GM12878 (cell line): ENCODE results near the gene P2RX6. TPM values are rescaled to one million over a fixed set of nuclear protein-coding genes. Genes with fewer than 3 reads are reported as not detected.

Experiments used
- CTCF ChIP-seq, 3 experiments: IDR thresholded peaks in 2 of 3; conservative IDR thresholded peaks in 1 of 3; 2 replicates each; pipeline ENCODE4 v1.5.1; 2011; ENCODE audit warnings: low read depth in 3 of 3, low read length in 3 of 3, mild to moderate bottlenecking in 3 of 3, control low read depth in 2 of 3, moderate library complexity in 2 of 3, inconsistent platforms in 1 of 3, mixed read lengths in 1 of 3; ENCODE audit not compliant: control insufficient read depth in 2 of 3, insufficient read depth in 1 of 3; ENCODE audit errors: extremely low read depth in 1 of 3
- EGR1 ChIP-seq, 2 experiments: IDR thresholded peaks; 1 replicate in 1 of 2; 2 replicates in 1 of 2; pipeline ENCODE4 v1.6.1; 2011 to 2012; ENCODE audit warnings: low read depth in 2 of 2, low read length in 2 of 2, borderline replicate concordance in 1 of 2, mild to moderate bottlenecking in 1 of 2, moderate library complexity in 1 of 2
- RBBP5 ChIP-seq: fragments of 200-600 bp; sonication (generic); conservative IDR thresholded peaks from 2 replicates; pipeline ENCODE4 v1.6.1; 2016
- RUNX3 ChIP-seq: IDR thresholded peaks from 2 replicates; pipeline ENCODE4 v1.6.1; 2012; ENCODE audit warnings: low read length, inconsistent platforms
- YBX1 ChIP-seq: fragments of 450-650 bp; IDR thresholded peaks from 2 replicates; pipeline ENCODE4 v1.6.1; 2016; ENCODE audit warnings: antibody characterized with exemption
- ZNF207 ChIP-seq: fragments of 450-650 bp; IDR thresholded peaks from 2 replicates; pipeline ENCODE4 v1.6.1; 2014; ENCODE audit warnings: antibody characterized with exemption, mild to moderate bottlenecking, borderline replicate concordance
- polyA plus RNA-seq, 11 experiments: library from polyadenylated mRNA; depleted of rRNA in 4 of 11; unstranded in 6 of 11; stranded (reverse) in 5 of 11; fragments of >200 nt; fragmentation: Nextera tagmentation in 4 of 11; fragmentation: Illumina TruSeq in 1 of 11; extraction: Ambion mirVana in 4 of 11; extraction: Trizol in 1 of 11; gene quantifications; 1 replicate in 1 of 11; 2 replicates in 10 of 11; pipeline versions ENCODE4 v1.2.1 to v1.2.3, GENCODE V29; 2011 to 2016; ENCODE audit warnings: inconsistent platforms in 2 of 11, missing spikeins in 2 of 11, low read depth in 1 of 11
- total RNA-seq, 4 experiments: library from RNA; depleted of rRNA in 3 of 4; stranded (reverse); fragments of >200 nt in 3 of 4; fragmentation: Illumina TruSeq in 1 of 4; extraction: Trizol in 1 of 4; gene quantifications; 2 replicates each; pipeline versions ENCODE4 v1.2.1 to v1.2.3, GENCODE V29; 2013 to 2021
- TF ChIP-seq, protein P1 (sequence below): fragments of 450-650 bp; formaldehyde crosslinking; IDR thresholded peaks from 2 replicates; pipeline ENCODE4 v1.4.0; 2022; ENCODE audit warnings: mild to moderate bottlenecking, moderate library complexity
- TF ChIP-seq, protein P2 (sequence below): fragments of 450-650 bp; IDR thresholded peaks from 2 replicates; pipeline ENCODE4 v1.6.1; 2016; ENCODE audit warnings: mild to moderate bottlenecking, moderate library complexity, borderline replicate concordance

Gene P2RX6
- total and polyA plus RNA-seq, 10 of the 15 experiments (the other 5 are each of a cell fraction or from before 2014, with no cell fraction given), result 0.03 to 0.21 (median 0.07) TPM; not detected in 5

DNA sequence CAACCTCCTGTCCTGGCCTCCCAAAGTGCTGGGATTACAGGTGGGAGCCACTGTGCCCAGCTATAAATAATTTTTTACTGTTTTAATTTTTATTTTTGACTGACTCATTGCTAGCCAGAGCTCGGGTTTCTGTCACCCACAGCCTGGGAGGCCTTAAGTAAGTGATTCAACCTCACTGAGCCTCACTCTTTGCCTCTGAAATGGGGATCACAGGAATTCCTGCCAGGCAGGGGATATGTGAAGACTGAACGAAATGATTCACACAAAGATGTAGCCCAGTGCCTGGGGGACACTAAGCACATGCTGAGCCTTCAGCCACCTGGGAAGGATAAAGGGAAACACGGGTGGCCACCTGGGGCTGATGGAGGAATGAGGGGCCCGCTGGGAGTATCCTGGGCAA is 27.0 kb downstream of the P2RX6 start (continued):
- TF ChIP-seq, protein P1, sequence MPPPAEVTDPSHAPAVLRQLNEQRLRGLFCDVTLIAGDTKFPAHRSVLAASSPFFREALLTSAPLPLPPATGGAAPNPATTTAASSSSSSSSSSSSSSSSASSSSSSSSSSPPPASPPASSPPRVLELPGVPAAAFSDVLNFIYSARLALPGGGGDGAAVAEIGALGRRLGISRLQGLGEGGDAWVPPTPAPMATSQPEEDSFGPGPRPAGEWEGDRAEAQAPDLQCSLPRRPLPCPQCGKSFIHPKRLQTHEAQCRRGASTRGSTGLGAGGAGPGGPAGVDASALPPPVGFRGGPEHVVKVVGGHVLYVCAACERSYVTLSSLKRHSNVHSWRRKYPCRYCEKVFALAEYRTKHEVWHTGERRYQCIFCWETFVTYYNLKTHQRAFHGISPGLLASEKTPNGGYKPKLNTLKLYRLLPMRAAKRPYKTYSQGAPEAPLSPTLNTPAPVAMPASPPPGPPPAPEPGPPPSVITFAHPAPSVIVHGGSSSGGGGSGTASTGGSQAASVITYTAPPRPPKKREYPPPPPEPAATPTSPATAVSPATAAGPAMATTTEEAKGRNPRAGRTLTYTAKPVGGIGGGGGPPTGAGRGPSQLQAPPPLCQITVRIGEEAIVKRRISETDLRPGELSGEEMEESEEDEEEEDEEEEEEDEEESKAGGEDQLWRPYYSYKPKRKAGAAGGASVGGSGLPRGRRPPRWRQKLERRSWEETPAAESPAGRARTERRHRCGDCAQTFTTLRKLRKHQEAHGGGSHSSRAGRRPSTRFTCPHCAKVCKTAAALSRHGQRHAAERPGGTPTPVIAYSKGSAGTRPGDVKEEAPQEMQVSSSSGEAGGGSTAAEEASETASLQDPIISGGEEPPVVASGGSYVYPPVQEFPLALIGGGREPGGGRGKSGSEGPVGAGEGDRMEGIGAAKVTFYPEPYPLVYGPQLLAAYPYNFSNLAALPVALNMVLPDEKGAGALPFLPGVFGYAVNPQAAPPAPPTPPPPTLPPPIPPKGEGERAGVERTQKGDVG, result no peak
- TF ChIP-seq RUNX3 (no peak), YBX1 (no peak), CTCF (IDR thresholded peaks at IDR 0.05 in 2 of 3, conservative IDR thresholded peaks at IDR 0.05 in 1 of 3; ENCODE audit: control insufficient read depth in 2 of 3, extremely low read depth in 1 of 3, insufficient read depth in 1 of 3, low read depth in 3 of 3, low read length in 3 of 3) (no peak), EGR1 (IDR thresholded peaks at IDR 0.05; ENCODE audit: borderline replicate concordance in 1 of 2, low read depth in 2 of 2, low read length in 2 of 2) (no peak), RBBP5 (no peak), ZNF207 (no peak)
- TF ChIP-seq, protein P2, sequence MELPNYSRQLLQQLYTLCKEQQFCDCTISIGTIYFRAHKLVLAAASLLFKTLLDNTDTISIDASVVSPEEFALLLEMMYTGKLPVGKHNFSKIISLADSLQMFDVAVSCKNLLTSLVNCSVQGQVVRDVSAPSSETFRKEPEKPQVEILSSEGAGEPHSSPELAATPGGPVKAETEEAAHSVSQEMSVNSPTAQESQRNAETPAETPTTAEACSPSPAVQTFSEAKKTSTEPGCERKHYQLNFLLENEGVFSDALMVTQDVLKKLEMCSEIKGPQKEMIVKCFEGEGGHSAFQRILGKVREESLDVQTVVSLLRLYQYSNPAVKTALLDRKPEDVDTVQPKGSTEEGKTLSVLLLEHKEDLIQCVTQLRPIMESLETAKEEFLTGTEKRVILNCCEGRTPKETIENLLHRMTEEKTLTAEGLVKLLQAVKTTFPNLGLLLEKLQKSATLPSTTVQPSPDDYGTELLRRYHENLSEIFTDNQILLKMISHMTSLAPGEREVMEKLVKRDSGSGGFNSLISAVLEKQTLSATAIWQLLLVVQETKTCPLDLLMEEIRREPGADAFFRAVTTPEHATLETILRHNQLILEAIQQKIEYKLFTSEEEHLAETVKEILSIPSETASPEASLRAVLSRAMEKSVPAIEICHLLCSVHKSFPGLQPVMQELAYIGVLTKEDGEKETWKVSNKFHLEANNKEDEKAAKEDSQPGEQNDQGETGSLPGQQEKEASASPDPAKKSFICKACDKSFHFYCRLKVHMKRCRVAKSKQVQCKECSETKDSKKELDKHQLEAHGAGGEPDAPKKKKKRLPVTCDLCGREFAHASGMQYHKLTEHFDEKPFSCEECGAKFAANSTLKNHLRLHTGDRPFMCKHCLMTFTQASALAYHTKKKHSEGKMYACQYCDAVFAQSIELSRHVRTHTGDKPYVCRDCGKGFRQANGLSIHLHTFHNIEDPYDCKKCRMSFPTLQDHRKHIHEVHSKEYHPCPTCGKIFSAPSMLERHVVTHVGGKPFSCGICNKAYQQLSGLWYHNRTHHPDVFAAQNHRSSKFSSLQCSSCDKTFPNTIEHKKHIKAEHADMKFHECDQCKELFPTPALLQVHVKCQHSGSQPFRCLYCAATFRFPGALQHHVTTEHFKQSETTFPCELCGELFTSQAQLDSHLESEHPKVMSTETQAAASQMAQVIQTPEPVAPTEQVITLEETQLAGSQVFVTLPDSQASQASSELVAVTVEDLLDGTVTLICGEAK, result no peak
